ENCODE results near the gene HMGN1. TPM values are rescaled to one million over a fixed set of nuclear protein-coding genes. Genes with fewer than 3 reads are reported as not detected.
A peak's percentile ranks its signal among the peaks of the same experiment; 100 is the strongest.

HMGN1 gene
- total and polyA plus RNA-seq, 4 experiments from 2014 or later, result 193 to 358 (median 236) TPM

DNA sequence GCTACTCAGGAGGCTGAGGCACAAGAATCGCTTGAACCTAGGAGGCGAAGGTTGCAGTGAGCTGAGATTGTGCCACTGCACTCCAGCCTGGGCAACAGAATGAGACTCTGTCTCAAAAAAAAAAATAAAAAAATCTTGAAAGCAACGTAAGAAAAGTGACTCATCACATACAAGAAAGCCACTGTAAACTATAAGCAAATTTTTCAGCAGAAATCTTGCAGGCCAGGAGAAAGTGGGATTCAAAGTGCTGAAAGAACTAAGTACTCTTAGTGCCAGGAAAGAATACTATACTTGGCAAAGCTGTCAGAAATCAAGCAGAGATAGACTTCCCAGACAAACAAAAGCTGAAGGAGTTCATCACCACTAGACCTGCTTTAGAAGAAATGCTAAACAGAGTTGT is 4.4 kb upstream of the HMGN1 start:
- H3K4me3 Mint-ChIP-seq, result no peak overlapping the region
- no peak overlapping the region for H3K27ac Mint-ChIP-seq
- peaks cover 0 to 5% of the 10 kb centered on the region in 2 donors for H3K36me3 Mint-ChIP-seq
- Histone ChIP-seq H3K4me3 (ENCODE audit: low read length in 2 of 2) (no peak overlapping the region), H3K27ac (ENCODE audit: low read depth, low read length) (no peak overlapping the region), H3K27me3 (ENCODE audit: insufficient read depth, low read length) (no peaks in the 10 kb centered on the region), H3K36me3 (ENCODE audit: insufficient read depth, low read length) (no peaks in the 10 kb centered on the region), H3K9me3 (ENCODE audit: control insufficient read depth in 1 of 2, low read length in 2 of 2) (no peaks in the 10 kb centered on the region), H3K4me1 (ENCODE audit: insufficient read depth, low read length) (peaks cover 10% of the 10 kb centered on the region)
- peaks cover 2 to 5% of the 10 kb centered on the region in 2 donors for H3K27me3 Mint-ChIP-seq
- POLR2A ChIA-PET (ENCODE audit: partially characterized antibody), result no interaction called here
- DNase-seq, result no peak
- H3K9me3 Mint-ChIP-seq, result peaks cover 0 to 2% (median 0%) of the 10 kb centered on the region in 8 donors
- intact Hi-C loops (cut with micrococcal nuclease), result no loop called here
- peaks cover 1 to 15% (median 5%) of the 10 kb centered on the region in 4 donors for H3K4me1 Mint-ChIP-seq
- CTCF ChIA-PET (ENCODE audit: partially characterized antibody), result interaction anchor here (1.2 kb wide), 1 partner anchor 27 kb away, joined by 5 read pairs; a partner anchor contains a TSS

DNA sequence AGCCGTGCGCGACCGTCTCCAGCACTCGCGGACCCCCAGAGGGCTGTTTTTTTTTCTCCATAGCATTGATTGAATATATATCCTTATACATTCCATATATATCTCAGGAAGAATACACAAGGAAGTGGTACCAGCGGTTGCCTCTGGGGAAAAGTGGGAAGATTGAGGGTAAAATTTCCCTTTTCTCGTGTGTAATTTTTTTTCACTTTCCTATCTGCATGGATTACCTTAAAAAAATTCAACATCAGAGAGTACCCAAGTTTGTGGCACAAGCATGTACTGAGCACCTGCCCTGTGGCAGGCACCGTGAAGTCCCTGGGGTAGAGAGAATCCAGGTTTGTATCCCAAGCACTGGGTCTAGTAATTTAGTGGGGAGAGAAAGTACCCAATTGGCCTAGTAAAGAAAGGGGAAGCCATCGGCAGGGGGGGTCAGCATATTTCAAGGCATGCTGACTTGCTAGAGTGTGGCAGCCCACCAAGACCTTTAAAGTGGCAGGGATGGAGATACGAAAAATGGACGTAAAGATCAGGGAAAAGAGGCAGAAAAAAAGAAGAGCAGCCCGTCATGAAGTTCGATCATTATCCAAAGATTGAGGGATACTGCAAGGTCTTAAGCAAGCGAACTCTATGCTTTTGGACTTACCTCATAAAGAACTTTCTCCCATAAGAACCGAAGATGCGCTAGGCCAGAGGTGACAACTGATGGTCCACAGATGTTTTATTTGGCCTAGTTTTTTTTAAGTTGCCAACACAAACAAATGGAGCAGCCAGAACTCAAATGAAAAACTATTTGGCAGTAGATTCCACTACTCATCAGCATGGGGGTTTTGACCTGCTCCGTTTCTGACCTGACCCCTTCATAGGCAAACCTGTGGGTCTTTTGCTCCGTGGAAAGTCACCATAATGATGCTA is 1.5 kb upstream of the HMGN1 start:
- ChIA-PET CTCF (ENCODE audit: partially characterized antibody) (interaction anchor here (3.9 kb wide), 1 partner anchor 37 kb away, joined by 14 read pairs; no protein-coding TSS in a partner anchor), POLR2A (ENCODE audit: partially characterized antibody) (interaction anchor here (1.0 to 6.6 kb wide), 10 partner anchors 8 to 1786 kb away, joined by 3 to 197 read pairs (median 6); partner anchors contain the start of genes BRWD1 and PSMG1)
- Mint-ChIP-seq H3K27ac (peak overlapping the region; percentile 67 to 99 (median 98)), H3K4me3 (peak overlapping the region; percentile 92 to 98 (median 96)), H3K27me3 (peaks cover 2% of the 10 kb centered on the region in 2 donors), H3K4me1 (peaks cover 20 to 44% (median 28%) of the 10 kb centered on the region in 4 donors), H3K36me3 (peaks cover 14 to 20% of the 10 kb centered on the region in 2 donors), H3K9me3 (peaks cover 0 to 2% (median 0%) of the 10 kb centered on the region in 8 donors)
- Histone ChIP-seq H3K27me3 (ENCODE audit: insufficient read depth, low read length) (no peaks in the 10 kb centered on the region), H3K27ac (ENCODE audit: low read depth, low read length) (peak overlapping the region; percentile 84), H3K4me3 (ENCODE audit: low read length in 2 of 2) (peak overlapping the region; percentile 58 to 99), H3K9me3 (ENCODE audit: control insufficient read depth in 1 of 2, low read length in 2 of 2) (no peaks in the 10 kb centered on the region), H3K4me1 (ENCODE audit: insufficient read depth, low read length) (peaks cover 36% of the 10 kb centered on the region), H3K36me3 (ENCODE audit: insufficient read depth, low read length) (peaks cover 8% of the 10 kb centered on the region)
- no peak for DNase-seq
- intact Hi-C loops (cut with micrococcal nuclease), result no loop called here

DNA sequence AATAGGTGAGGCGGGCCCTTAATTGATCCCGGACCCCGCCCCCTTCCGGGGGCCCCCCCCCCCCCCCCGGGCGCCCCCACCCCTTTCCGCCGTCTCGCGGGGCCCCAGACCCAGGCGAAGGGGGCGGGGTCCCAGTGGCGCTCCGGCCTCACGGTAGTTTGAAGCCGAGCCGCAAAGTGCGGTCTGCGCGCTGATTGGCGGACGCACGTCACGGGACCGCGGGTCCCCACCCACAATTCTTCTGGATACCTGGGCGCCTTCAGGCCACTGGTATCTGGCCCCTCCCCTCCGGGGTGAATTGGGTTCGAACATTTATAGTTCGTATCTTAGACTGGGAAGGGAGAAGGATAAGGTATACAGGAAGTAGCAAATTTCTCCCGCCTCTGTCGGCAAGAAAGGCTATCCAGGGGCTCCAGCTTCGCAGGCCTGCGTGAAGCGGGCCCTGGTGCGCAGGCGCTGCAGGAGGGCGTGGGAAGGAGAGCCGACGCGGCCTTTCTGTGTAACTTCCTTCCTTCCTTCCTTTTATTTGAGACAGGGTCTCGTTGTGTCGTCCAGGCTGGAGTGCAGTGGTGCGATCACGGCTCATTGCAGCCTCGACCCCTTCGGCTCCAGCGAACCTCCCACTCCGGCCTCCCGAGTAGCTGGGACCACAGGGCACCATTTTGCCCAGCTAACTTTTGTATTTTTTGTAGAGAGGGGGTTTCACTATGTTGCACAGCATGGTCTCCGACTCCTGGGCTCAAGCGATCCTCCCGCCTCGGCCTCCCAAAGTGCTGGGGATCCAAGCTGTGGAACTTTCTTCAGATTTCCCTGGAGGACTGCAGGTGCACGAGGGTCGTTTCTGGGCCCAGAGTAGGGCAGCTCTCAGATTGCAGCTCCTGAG is 564 bp upstream of the HMGN1 start:
- Mint-ChIP-seq H3K27me3 (peaks cover 2% of the 10 kb centered on the region in 2 donors), H3K4me3 (peak overlapping the region; percentile 92 to 98 (median 96)), H3K27ac (peak overlapping the region; percentile 98 to 99 (median 98)), H3K4me1 (peaks cover 26 to 52% (median 33%) of the 10 kb centered on the region in 4 donors), H3K9me3 (peaks cover 0 to 2% (median 0%) of the 10 kb centered on the region in 8 donors), H3K36me3 (peaks cover 20 to 27% of the 10 kb centered on the region in 2 donors)
- Histone ChIP-seq H3K4me3 (ENCODE audit: low read length in 2 of 2) (peak overlapping the region; percentile 58 to 99), H3K27me3 (ENCODE audit: insufficient read depth, low read length) (no peaks in the 10 kb centered on the region), H3K4me1 (ENCODE audit: insufficient read depth, low read length) (peaks cover 45% of the 10 kb centered on the region), H3K27ac (ENCODE audit: low read depth, low read length) (peak overlapping the region; percentile 84), H3K9me3 (ENCODE audit: control insufficient read depth in 1 of 2, low read length in 2 of 2) (no peaks in the 10 kb centered on the region), H3K36me3 (ENCODE audit: insufficient read depth, low read length) (peaks cover 10% of the 10 kb centered on the region)
- CTCF ChIA-PET (ENCODE audit: partially characterized antibody), result interaction anchor here (2.9 to 3.9 kb wide), 2 partner anchors 36 to 38 kb away, joined by 10 to 14 read pairs; partner anchors contain the start of gene BRWD1
- intact Hi-C loops (cut with micrococcal nuclease), result loop anchor here (1.0 kb wide), 2 partner anchors 36 to 166 kb away; partner anchors contain the start of genes BRWD1 and PSMG1
- DNase-seq, result peak; percentile 96 to 97 (median 96)
- POLR2A ChIA-PET (ENCODE audit: partially characterized antibody), result interaction anchor here (0.6 to 6.6 kb wide), 12 partner anchors 9 to 1786 kb away, joined by 3 to 197 read pairs (median 5); partner anchors contain the start of genes BRWD1 and PSMG1

DNA sequence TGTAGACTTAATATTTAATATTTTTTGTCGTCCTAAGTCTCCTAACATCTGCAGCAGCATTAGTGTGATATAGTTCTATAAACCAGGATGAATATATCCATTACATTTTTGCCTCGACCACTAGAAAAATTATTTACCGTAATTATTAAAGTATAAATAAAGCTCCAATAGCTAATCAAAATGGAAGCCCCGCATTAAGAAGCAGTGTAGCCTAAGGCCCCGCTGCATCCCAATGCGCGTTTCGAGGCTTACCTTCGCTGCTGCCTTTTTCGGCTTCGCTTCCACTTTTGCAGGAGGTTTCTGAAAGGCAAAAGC is 891 bp downstream of the HMGN1 start:
- H3K4me3 Mint-ChIP-seq, result peak overlapping the region; percentile 90 to 94 (median 92)
- Histone ChIP-seq H3K9me3 (ENCODE audit: control insufficient read depth in 1 of 2, low read length in 2 of 2) (no peaks in the 10 kb centered on the region), H3K27ac (ENCODE audit: low read depth, low read length) (peak overlapping the region; percentile 90), H3K4me3 (ENCODE audit: low read length in 2 of 2) (peak overlapping the region; percentile 76 to 87), H3K27me3 (ENCODE audit: insufficient read depth, low read length) (no peaks in the 10 kb centered on the region), H3K36me3 (ENCODE audit: insufficient read depth, low read length) (peaks cover 18% of the 10 kb centered on the region), H3K4me1 (ENCODE audit: insufficient read depth, low read length) (peaks cover 47% of the 10 kb centered on the region)
- DNase-seq, result peak in 1 of 5 donors; percentile 50
- H3K27ac Mint-ChIP-seq, result peak overlapping the region; percentile 89 to 98 (median 95)
- H3K27me3 Mint-ChIP-seq, result peaks cover 0 to 2% of the 10 kb centered on the region in 2 donors
- intact Hi-C loops (cut with micrococcal nuclease), result loop anchor here (1.0 kb wide), 2 partner anchors 32 to 40 kb away; a partner anchor contains a TSS
- ChIA-PET POLR2A (ENCODE audit: partially characterized antibody) (interaction anchor here (1.0 to 6.6 kb wide), 8 partner anchors 9 to 166 kb away, joined by 3 to 197 read pairs (median 19); partner anchors contain the start of genes BRWD1 and PSMG1), CTCF (ENCODE audit: partially characterized antibody) (interaction anchor here (0.9 to 3.9 kb wide), 4 partner anchors 11 to 43 kb away, joined by 3 to 14 read pairs (median 7); partner anchors contain the start of gene BRWD1)
- H3K9me3 Mint-ChIP-seq, result no peaks in the 10 kb centered on the region
- peaks cover 27 to 52% (median 37%) of the 10 kb centered on the region in 4 donors for H3K4me1 Mint-ChIP-seq
- H3K36me3 Mint-ChIP-seq, result peaks cover 30 to 39% of the 10 kb centered on the region in 2 donors

GRCh38 chr21:39347537-39347936 is 1.4 kb downstream of the HMGN1 start:
- H3K4me1 ChIP-seq (ENCODE audit: insufficient read depth, low read length), result peaks cover 47% of the 10 kb centered on the region
- peak overlapping the region; percentile 90 for H3K27ac ChIP-seq (ENCODE audit: low read depth, low read length)
- Mint-ChIP-seq H3K4me1 (peaks cover 27 to 52% (median 37%) of the 10 kb centered on the region in 4 donors), H3K27ac (peak overlapping the region; percentile 89 to 98 (median 91)), H3K4me3 (peak overlapping the region; percentile 90 to 94 (median 92)), H3K9me3 (no peaks in the 10 kb centered on the region), H3K27me3 (no peaks in the 10 kb centered on the region), H3K36me3 (peaks cover 30 to 43% of the 10 kb centered on the region in 2 donors)
- no peaks in the 10 kb centered on the region for H3K27me3 ChIP-seq (ENCODE audit: insufficient read depth, low read length)
- H3K9me3 ChIP-seq (ENCODE audit: control insufficient read depth in 1 of 2, low read length in 2 of 2), result no peaks in the 10 kb centered on the region
- H3K36me3 ChIP-seq (ENCODE audit: insufficient read depth, low read length), result peaks cover 19% of the 10 kb centered on the region
- peak overlapping the region; percentile 76 to 87 for H3K4me3 ChIP-seq (ENCODE audit: low read length in 2 of 2)
- intact Hi-C loops (cut with micrococcal nuclease), result no loop called here
- POLR2A ChIA-PET (ENCODE audit: partially characterized antibody), result interaction anchor here (1.0 to 6.6 kb wide), 9 partner anchors 9 to 166 kb away, joined by 3 to 197 read pairs (median 14); partner anchors contain the start of genes BRWD1 and PSMG1
- CTCF ChIA-PET (ENCODE audit: partially characterized antibody), result interaction anchor here (1.0 to 3.9 kb wide), 3 partner anchors 34 to 44 kb away, joined by 4 to 14 read pairs (median 10); partner anchors contain the start of gene BRWD1
- DNase-seq, result no peak

GRCh38 chr21:39346671-39347331 is 2.1 kb downstream of the HMGN1 start:
- Mint-ChIP-seq H3K27ac (peak overlapping the region; percentile 37 to 86 (median 77)), H3K36me3 (peaks cover 34 to 50% of the 10 kb centered on the region in 2 donors), H3K9me3 (no peaks in the 10 kb centered on the region), H3K27me3 (no peaks in the 10 kb centered on the region), H3K4me3 (peak overlapping the region; percentile 32 to 94 (median 72)), H3K4me1 (peaks cover 27 to 52% (median 37%) of the 10 kb centered on the region in 4 donors)
- intact Hi-C loops (cut with micrococcal nuclease), result no loop called here
- POLR2A ChIA-PET (ENCODE audit: partially characterized antibody), result interaction anchor here (1.0 to 6.6 kb wide), 6 partner anchors 8 to 94 kb away, joined by 3 to 197 read pairs (median 9); partner anchors contain the start of gene BRWD1
- Histone ChIP-seq H3K4me1 (ENCODE audit: insufficient read depth, low read length) (peaks cover 47% of the 10 kb centered on the region), H3K36me3 (ENCODE audit: insufficient read depth, low read length) (peaks cover 20% of the 10 kb centered on the region), H3K4me3 (ENCODE audit: low read length in 2 of 2) (no peak overlapping the region), H3K27me3 (ENCODE audit: insufficient read depth, low read length) (no peaks in the 10 kb centered on the region), H3K9me3 (ENCODE audit: control insufficient read depth in 1 of 2, low read length in 2 of 2) (no peaks in the 10 kb centered on the region), H3K27ac (ENCODE audit: low read depth, low read length) (no peak overlapping the region)
- CTCF ChIA-PET (ENCODE audit: partially characterized antibody), result interaction anchor here (1.2 to 3.9 kb wide), 4 partner anchors 15 to 41 kb away, joined by 3 to 14 read pairs (median 7); partner anchors contain the start of gene BRWD1
- no peak for DNase-seq

All from CD4-positive, alpha-beta memory T cell (primary cell).